ENCODE measurements around the gene ART3. TPM values are rescaled to one million over a fixed set of nuclear protein-coding genes. Genes with fewer than 3 reads are reported as not detected.

The ART3 gene
- polyA plus RNA-seq, 1 donor (not counting 4 experiments of a cell fraction or from before 2014, with no cell fraction given): 0.64 TPM

- Histone ChIP-seq H3K4me3 (ENCODE audit: control insufficient read depth in 2 of 3, extremely low read depth in 1 of 3, insufficient read depth in 2 of 3, low read depth in 1 of 3, low read length in 3 of 3) (no peak overlapping the region), H4K20me1 (ENCODE audit: control insufficient read depth, extremely low read depth, insufficient read depth, low read length) (no peaks in the 10 kb centered on the region), H3K4me2 (ENCODE audit: control insufficient read depth, extremely low read depth, insufficient read depth, low read depth, low read length) (no peak overlapping the region), H3K27me3 (ENCODE audit: control insufficient read depth, extremely low read depth, insufficient read depth, low read length) (no peaks in the 10 kb centered on the region), H3K9ac (ENCODE audit: control insufficient read depth, extremely low read depth, insufficient read depth, low read length) (no peak overlapping the region), H3K4me1 (ENCODE audit: control insufficient read depth, extremely low read depth, insufficient read depth, low read length) (peaks cover 7% of the 10 kb centered on the region), H3K36me3 (ENCODE audit: control insufficient read depth in 2 of 2, extremely low read depth in 1 of 2, insufficient read depth in 2 of 2, low read length in 2 of 2) (no peaks in the 10 kb centered on the region), H3K79me2 (ENCODE audit: control insufficient read depth, insufficient read depth, low read length) (no peaks in the 10 kb centered on the region), H3K27ac (ENCODE audit: control insufficient read depth, insufficient read depth, low read length) (no peak overlapping the region), H3K9me3 (ENCODE audit: control insufficient read depth, low read depth, low read length) (no peaks in the 10 kb centered on the region), H3K9me1 (ENCODE audit: control insufficient read depth, extremely low read depth, insufficient read depth, low read length) (no peaks in the 10 kb centered on the region), H2AFZ (ENCODE audit: control insufficient read depth, low read length) (no peak overlapping the region)
- DNase-seq (ENCODE audit: low read depth, low spot score) (no peak), FAIRE-seq (no peak)
- dilution Hi-C loops (cut with MboI; ENCODE audit: extremely low pct_ligation_motif_present, low sequenced_read_pairs): no loop called here
- TF ChIP-seq EZH2 (IDR thresholded peaks at IDR 0.05; ENCODE audit: low read length) (no peak), CTCF (optimal IDR thresholded peaks at IDR 0.05 in 1 of 3, IDR thresholded peaks at IDR 0.05 in 1 of 3, conservative IDR thresholded peaks at IDR 0.05 in 1 of 3; ENCODE audit: extremely low read depth in 1 of 3, insufficient read depth in 2 of 3, low read length in 3 of 3) (no peak)
These were observed 45.2 kb upstream of the ART3 start for GRCh38 chr4:76029300-76029699.

GRCh38 chr4:76035141-76035540, 39.4 kb upstream of the ART3 start:
- Histone ChIP-seq H3K4me3 (ENCODE audit: control insufficient read depth in 2 of 3, extremely low read depth in 1 of 3, insufficient read depth in 2 of 3, low read depth in 1 of 3, low read length in 3 of 3) (no peak overlapping the region), H3K27ac (ENCODE audit: control insufficient read depth, insufficient read depth, low read length) (no peak overlapping the region), H3K9ac (ENCODE audit: control insufficient read depth, extremely low read depth, insufficient read depth, low read length) (no peak overlapping the region), H2AFZ (ENCODE audit: control insufficient read depth, low read length) (no peak overlapping the region), H3K27me3 (ENCODE audit: control insufficient read depth, extremely low read depth, insufficient read depth, low read length) (no peaks in the 10 kb centered on the region), H3K9me3 (ENCODE audit: control insufficient read depth, low read depth, low read length) (no peaks in the 10 kb centered on the region), H3K79me2 (ENCODE audit: control insufficient read depth, insufficient read depth, low read length) (no peaks in the 10 kb centered on the region), H3K36me3 (ENCODE audit: control insufficient read depth in 2 of 2, extremely low read depth in 1 of 2, insufficient read depth in 2 of 2, low read length in 2 of 2) (no peaks in the 10 kb centered on the region), H3K4me1 (ENCODE audit: control insufficient read depth, extremely low read depth, insufficient read depth, low read length) (no peaks in the 10 kb centered on the region), H3K4me2 (ENCODE audit: control insufficient read depth, extremely low read depth, insufficient read depth, low read depth, low read length) (no peak overlapping the region), H3K9me1 (ENCODE audit: control insufficient read depth, extremely low read depth, insufficient read depth, low read length) (no peaks in the 10 kb centered on the region), H4K20me1 (ENCODE audit: control insufficient read depth, extremely low read depth, insufficient read depth, low read length) (no peaks in the 10 kb centered on the region)
- TF ChIP-seq CTCF (optimal IDR thresholded peaks at IDR 0.05 in 1 of 3, IDR thresholded peaks at IDR 0.05 in 1 of 3, conservative IDR thresholded peaks at IDR 0.05 in 1 of 3; ENCODE audit: extremely low read depth in 1 of 3, insufficient read depth in 2 of 3, low read length in 3 of 3) (no peak), EZH2 (IDR thresholded peaks at IDR 0.05; ENCODE audit: low read length) (no peak)
- no peak for DNase-seq (ENCODE audit: low read depth, low spot score)
- dilution Hi-C loops (cut with MboI; ENCODE audit: extremely low pct_ligation_motif_present, low sequenced_read_pairs): no loop called here
- FAIRE-seq: no peak
